ENCODE data around the gene OR2G3.
A peak's percentile ranks its signal among the peaks of the same experiment; 100 is the strongest.

Gene OR2G3

GRCh38 chr1:247576514-247576913 is 28.9 kb upstream of the OR2G3 start:
- no peak overlapping the region for H3K4me3 ChIP-seq (ENCODE audit: control insufficient read depth, low read depth, low read length)
- DNase-seq (ENCODE audit: low read depth), result peak; percentile 1
- TF ChIP-seq, protein P1, sequence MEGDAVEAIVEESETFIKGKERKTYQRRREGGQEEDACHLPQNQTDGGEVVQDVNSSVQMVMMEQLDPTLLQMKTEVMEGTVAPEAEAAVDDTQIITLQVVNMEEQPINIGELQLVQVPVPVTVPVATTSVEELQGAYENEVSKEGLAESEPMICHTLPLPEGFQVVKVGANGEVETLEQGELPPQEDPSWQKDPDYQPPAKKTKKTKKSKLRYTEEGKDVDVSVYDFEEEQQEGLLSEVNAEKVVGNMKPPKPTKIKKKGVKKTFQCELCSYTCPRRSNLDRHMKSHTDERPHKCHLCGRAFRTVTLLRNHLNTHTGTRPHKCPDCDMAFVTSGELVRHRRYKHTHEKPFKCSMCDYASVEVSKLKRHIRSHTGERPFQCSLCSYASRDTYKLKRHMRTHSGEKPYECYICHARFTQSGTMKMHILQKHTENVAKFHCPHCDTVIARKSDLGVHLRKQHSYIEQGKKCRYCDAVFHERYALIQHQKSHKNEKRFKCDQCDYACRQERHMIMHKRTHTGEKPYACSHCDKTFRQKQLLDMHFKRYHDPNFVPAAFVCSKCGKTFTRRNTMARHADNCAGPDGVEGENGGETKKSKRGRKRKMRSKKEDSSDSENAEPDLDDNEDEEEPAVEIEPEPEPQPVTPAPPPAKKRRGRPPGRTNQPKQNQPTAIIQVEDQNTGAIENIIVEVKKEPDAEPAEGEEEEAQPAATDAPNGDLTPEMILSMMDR (conservative IDR thresholded peaks at IDR 0.05; ENCODE audit: control insufficient read depth, insufficient read depth, low read depth, low read length), result peak; percentile 24

GRCh38 chr1:247578946-247579460 is 26.4 kb upstream of the OR2G3 start:
- DNase-seq (ENCODE audit: low read depth), result no peak
- TF ChIP-seq, protein P1 (conservative IDR thresholded peaks at IDR 0.05; ENCODE audit: control insufficient read depth, insufficient read depth, low read depth, low read length), result no peak
- no peak overlapping the region for H3K4me3 ChIP-seq (ENCODE audit: control insufficient read depth, low read depth, low read length)

- TF ChIP-seq, protein P1 (conservative IDR thresholded peaks at IDR 0.05; ENCODE audit: control insufficient read depth, insufficient read depth, low read depth, low read length), result no peak
- no peak for DNase-seq (ENCODE audit: low read depth)
- no peak within 1 kb of the TSS for H3K4me3 ChIP-seq (ENCODE audit: control insufficient read depth, low read depth, low read length)
Measured at GRCh38 chr1:247588060-247588459, 17.3 kb upstream of the OR2G3 start, which contains the start of gene OR2G2. OR2G2 (plus strand) TSS chr1:247588360; CDS start chr1:247588360, 0 bp downstream.

DNA sequence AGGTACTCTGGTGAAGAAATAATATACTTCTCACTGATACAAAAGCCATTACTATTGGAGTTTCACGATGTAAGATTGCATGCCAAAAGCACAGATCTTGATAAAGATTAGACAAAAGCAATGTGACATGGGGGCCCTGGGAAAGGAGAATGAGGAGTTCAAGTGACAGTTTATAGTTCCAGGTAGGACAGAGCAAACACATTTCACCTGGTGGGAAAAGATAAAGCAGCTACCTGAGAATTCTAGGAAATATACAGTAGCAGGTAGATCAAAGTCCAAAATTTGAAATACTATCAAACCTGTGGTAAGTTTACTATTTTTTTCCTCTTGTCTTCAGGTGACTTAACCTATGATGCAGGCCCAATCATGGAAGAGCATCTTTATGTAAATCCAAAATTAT is 8.0 kb downstream of the OR2G3 start:
- DNase-seq (ENCODE audit: low read depth), result no peak
- H3K4me3 ChIP-seq (ENCODE audit: control insufficient read depth, low read depth, low read length), result no peak overlapping the region
- TF ChIP-seq, protein P1 (conservative IDR thresholded peaks at IDR 0.05; ENCODE audit: control insufficient read depth, insufficient read depth, low read depth, low read length), result no peak

- no peak overlapping the region for H3K4me3 ChIP-seq (ENCODE audit: control insufficient read depth, low read depth, low read length)
- DNase-seq (ENCODE audit: low read depth), result no peak
- TF ChIP-seq, protein P1 (conservative IDR thresholded peaks at IDR 0.05; ENCODE audit: control insufficient read depth, insufficient read depth, low read depth, low read length), result no peak
Measured at GRCh38 chr1:247614625-247615024, 9.2 kb downstream of the OR2G3 start.

DNA sequence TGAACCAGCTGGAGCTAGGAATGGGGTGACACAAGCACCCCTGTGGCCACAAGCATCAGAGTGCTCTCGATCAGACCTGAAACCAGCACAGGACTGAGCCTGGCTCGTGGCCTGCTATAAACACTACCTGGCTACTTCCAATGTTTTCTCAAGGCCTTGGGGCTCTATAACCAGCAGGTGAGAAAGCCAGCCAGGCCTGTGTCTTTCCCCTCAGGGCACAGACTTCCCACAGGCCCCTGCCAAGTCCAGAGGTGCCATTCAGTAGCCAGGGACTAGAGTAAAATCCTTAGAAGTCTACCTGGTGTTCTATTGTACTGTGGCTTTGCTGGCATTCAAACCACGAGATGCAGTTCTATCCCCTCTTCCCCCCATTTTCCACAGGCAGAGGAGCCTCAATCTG is 22.6 kb downstream of the OR2G3 start:
- TF ChIP-seq, protein P1 (conservative IDR thresholded peaks at IDR 0.05; ENCODE audit: control insufficient read depth, insufficient read depth, low read depth, low read length), result no peak
- H3K4me3 ChIP-seq (ENCODE audit: control insufficient read depth, low read depth, low read length), result no peak overlapping the region
- DNase-seq (ENCODE audit: low read depth), result no peak

DNA sequence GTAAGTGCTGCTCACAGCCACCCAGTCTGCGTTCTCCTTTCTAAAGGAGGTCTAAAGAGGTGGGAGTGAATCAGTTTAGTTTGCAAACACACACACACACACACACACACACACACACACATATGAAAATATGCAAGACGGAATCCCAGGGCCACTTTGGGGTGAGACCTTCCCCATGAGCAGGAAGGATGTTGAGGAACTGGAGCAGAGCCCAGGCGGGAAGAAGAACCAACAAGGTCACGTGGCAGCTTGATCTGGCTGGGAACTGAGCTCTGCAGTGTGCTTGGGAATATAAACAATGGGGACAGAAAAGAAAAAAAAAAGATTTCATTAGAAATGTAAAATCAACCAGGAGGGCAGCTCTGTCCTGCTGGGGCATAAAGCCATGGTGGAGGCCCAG is 32.6 kb downstream of the OR2G3 start:
- DNase-seq (ENCODE audit: low read depth), result no peak
- H3K4me3 ChIP-seq (ENCODE audit: control insufficient read depth, low read depth, low read length), result no peak overlapping the region
- TF ChIP-seq, protein P1 (conservative IDR thresholded peaks at IDR 0.05; ENCODE audit: control insufficient read depth, insufficient read depth, low read depth, low read length), result no peak
